Endometrial microvascular endothelial cells (primary cell): ENCODE results near the gene ADAMTS1. TPM values are rescaled to one million over a fixed set of nuclear protein-coding genes. Genes with fewer than 3 reads are reported as not detected.
"Not testable (repeated sequence)": the region's sequence is repeated elsewhere in the genome, so short reads cannot be mapped to it uniquely, and the experiment has no call there.

Source experiments
- in situ Hi-C: cut with HindIII; loops from 2 replicates; pipeline ENCODE4 v1.10.0; 2017; ENCODE audit warnings: low sequenced_read_pairs, low pct_unique_long_range_greater_than_20kb; ENCODE audit errors: inconsistent ontology term
- total RNA-seq: library from RNA; depleted of rRNA; stranded (reverse); fragments of >200 nt; gene quantifications from one replicate; pipeline ENCODE4 v1.2.3, GENCODE V29; 2015; ENCODE audit errors: inconsistent ontology term

Gene ADAMTS1
- 46.0 TPM for total RNA-seq

DNA sequence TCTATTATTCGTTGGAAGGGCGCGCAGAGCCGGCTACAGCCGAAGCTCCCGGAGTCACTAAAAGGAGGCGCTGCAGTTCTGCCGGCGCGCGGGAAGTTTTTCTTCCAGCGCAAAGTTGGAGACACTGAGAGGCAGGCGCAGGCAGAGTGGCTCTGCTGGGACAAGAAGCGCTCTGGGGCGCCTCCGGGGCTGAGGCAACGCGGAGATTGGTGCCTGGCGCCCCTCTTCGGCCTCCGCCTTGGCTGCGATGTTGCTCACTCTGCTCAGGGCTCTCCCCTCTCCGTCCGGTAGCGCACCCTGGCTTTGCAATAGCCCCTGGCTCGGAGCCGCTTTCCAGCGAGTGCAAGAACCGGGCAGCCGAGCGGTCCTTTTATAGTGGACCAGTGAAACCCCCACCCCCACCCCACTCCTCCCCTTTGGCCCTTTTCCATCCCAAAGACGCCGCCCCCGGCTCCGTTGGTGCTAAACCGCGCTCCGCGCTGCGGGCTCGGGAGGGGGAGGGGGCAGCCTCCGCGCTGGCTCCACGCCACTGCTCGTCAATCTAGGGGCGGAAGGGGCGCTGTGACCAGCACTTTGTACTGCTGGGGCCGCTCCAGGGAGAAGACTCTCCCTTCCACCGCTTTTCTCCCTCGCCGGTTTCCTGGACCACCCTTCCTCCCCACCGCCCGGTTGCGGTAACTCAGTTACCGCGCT is at the start of gene ADAMTS1:
ADAMTS1 (minus strand) TSS at position 344 of the 693 bp plus-strand sequence. CDS start 455 bp downstream, outside the sequence.
- in situ Hi-C loops = no loop called here

DNA sequence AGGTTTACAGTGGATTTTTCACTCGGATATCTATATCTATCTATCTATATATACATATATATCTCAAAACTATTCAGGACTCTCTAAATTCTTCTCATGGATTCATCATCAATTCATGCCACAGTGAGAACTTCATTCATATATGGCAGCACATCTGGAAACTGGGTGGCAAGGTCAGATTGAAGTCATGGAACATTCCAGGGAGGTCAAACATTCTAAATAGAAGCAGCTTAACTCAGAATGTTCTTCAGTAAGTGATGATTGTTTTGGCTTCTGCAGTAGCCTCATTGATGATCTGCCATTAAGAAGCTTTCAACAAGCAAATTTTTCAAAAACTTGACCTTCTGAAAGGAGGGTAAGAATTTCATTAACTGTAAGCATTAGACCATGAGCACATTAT is 46.9 kb upstream of the ADAMTS1 start:
- in situ Hi-C loops = no loop called here

DNA sequence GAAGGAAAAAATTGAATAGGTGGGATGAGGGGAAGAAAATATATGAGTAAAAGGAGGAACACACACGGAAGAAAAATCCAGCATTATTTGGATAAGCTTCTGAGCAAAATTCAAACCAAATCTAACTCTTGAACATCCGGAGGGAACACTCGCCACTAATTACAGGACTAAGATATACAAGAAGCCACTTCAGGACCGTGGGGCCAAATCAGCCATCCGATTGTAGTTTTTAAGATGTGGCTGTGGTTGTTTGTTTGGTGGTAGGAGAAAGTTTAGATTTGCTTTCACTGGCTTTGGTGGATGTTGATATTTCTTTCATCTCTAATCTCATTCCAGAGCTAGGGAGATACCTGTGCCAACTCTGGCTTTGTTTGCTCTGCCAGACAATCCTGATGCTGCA is 43.7 kb upstream of the ADAMTS1 start:
- in situ Hi-C loops = no loop called here

DNA sequence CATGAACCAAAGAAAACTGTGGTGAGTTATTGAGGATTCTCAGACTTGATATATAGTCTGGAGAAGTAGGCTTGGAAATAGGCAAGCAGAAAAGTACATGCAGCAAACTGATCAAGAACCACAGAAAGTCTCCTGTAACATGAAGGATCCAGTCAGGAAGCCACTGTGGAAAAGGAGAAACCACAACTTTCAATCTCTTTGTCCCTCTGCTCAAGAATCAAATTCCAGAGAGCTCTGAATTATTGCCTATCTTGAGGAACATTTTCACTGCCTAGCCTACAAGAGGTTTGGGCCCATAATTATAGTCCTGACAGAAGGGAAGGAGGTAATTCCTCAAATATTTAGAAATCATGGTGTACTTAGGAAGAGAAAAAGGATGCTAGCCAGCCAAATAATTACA is 43.0 kb upstream of the ADAMTS1 start:
- in situ Hi-C loops = no loop called here

DNA sequence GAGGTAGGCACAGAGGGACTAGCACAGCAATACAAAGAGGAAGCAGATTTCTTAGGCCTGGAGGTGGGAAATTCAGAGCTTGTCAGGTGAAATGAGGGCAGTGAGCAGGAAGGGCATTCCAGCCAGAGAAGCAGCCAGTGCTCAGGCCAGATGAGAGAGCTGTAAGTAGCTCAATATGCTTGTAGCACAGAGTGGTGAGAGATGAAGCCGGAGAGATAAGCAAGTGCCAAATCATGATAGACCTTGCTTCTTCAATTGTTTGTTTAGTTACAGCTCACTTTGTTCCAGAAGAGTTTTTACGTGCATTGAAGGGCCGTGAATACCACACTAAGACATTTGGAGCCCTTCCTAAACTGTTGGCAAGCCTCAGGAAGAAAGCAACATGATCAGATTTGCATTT is 42.0 kb upstream of the ADAMTS1 start:
- in situ Hi-C loops = no loop called here

DNA sequence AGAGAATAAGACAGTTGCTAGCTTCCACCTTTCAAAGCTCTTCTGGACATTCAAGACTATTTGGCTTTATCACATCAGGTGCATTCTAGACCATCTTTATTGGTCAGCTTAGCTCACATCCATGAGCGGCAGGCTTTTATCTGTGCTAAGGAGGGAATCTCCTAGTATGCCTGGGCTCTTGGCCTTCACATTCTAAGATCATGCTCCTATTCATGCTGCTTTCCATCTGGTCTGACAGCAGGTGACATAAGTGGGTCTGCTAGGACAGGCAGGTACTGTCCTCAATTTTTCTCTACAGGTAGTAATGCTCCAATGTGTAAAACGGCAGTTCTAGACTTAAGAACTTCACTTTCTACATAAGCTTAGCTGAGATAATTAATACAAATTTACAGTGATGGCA is 39.2 kb upstream of the ADAMTS1 start:
- in situ Hi-C loops = no loop called here

GRCh38 chr21:26883768-26884167 is 38.6 kb upstream of the ADAMTS1 start:
- in situ Hi-C loops = no loop called here

DNA sequence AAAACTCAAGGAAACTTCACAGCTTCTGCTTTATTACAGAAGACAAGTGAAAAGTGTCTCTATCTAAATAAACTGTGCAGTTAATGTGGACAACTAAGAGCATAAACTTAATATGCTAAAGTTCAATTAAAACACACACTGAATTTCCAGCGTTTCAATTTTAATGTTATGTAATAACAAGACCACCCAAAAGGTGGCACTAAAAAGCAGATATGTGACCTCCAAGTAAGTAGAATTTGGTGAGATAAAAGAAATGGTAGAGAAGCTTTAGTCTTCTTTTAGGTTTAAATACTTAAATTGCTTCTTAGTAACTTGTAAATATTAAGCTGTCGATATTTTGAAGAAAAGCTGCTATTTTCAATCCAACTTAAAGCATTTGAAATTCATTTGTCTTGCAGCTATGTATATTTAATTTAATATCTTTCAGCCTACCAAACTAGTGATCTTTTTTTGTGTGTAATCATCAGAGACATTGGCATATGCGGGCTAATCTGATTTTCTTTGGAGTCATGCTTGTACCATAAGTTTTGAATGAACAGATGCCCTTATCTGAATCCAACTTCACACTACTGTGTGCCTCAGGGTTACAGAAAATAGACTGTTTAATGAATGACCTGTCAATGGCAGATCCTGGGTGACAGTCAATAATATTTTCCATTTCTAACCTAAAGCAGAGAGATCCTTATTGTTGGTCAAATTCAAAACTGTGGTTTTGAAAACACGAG is 36.5 kb upstream of the ADAMTS1 start:
- in situ Hi-C loops = no loop called here

- in situ Hi-C loops = no loop called here
These were observed 31.8 kb upstream of the ADAMTS1 start for GRCh38 chr21:26877018-26877417.

DNA sequence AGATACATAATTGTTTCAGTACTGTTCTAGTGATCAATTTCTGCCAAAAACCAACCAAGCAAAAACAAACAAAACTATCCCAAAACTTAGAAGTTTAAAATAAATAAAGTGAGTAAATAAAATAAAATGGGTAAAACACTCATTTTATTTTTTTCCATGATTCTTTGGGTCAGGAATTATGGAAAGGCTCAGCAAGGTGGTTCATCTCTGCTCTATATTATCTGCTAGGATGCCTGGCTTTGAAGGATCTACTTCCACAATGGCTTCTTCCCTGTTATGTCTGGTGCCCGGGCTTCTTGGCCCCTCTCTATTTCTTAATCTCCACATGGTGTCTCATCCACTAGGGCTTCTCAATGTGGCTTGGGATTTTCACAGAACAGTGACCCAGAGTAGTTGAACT is 29.1 kb upstream of the ADAMTS1 start:
- in situ Hi-C loops = no loop called here

DNA sequence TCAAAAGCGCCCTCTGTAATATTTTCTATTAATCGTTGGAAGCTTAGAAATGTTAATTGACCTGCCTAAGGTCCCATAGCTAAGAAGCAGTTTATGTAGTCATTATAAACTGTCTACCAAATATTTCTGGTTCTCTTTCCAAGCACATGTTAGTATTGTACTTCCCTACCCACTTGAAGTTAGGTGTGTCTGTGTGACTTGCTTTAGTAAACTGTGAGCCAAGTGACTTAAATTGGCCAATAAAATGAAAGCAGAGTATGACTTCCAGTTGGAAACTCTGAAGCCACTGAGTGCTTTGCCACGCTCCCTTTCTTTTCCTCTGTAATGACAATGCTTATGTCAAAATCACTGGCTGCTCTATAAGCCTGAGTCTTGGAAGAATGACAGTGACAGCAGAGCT is 20.6 kb upstream of the ADAMTS1 start:
- in situ Hi-C loops = no loop called here

- in situ Hi-C loops = not testable (repeated sequence)
These were observed 11.7 kb upstream of the ADAMTS1 start for GRCh38 chr21:26856871-26857350.

DNA sequence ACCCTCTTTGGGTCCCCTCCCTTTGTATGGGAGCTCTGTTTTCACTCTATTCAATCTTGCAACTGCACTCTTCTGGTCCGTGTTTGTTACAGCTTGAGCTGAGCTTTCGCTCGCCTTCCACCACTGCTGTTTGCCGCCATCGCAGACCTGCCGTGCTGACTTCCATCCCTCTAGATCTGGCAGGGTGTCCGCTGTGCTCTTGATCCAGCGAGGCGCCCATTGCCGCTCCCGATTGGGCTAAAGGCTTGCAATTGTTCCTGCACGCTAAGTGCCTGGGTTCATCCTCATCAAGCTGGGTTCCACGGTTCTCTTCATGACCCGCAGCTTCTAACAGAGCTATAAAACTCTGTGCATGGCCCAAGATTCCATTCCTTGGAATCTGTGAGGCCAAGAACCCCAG is 9.5 kb upstream of the ADAMTS1 start:
- in situ Hi-C loops = not testable (repeated sequence)

DNA sequence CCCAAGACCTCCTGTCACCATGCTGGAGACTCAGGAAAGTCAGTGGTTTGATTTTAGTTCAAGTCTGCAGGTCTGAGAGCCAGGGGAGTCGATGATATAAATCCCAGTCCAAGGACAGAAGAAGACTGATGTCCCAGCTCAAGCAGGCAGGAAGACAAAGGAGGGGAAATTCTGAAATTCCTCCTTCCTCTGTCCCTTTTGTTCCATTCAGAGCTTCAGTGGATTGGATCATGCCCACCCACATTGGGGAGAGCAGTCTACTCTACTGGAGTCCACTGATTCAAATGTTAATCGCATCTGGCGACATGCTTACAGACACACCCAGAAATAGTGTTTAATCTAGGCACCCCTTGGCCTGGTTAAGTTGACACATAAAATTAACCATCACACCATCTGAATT is 7.2 kb upstream of the ADAMTS1 start:
- in situ Hi-C loops = no loop called here

- in situ Hi-C loops = no loop called here
These were observed 6.1 kb upstream of the ADAMTS1 start for GRCh38 chr21:26851109-26851944.

DNA sequence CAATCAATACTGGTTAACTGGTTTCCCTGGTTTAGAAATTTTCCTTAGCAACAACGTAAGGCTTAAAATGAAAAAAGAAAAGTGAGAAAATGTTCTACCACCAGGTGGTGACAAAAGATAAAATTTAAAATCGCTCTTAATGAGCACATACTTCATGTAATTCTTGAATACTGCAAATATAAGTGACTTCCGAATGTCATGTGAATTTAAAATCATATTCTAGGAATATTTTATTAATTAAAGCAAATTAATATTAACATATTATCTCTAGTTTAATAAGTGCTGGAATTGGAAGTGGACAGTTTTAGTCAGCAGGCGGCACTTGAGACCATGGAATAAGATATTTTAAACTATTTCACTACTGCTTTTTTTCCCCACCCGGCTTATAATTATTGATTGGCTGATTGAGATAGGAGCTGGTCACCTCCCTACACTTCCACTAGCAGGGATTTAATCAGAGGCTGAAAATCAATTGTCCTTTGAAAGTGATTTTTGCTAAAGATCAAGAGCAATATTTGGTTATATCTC is 5.0 kb upstream of the ADAMTS1 start:
- in situ Hi-C loops = no loop called here

GRCh38 chr21:26849428-26850115 is 4.4 kb upstream of the ADAMTS1 start:
- in situ Hi-C loops = no loop called here

GRCh38 chr21:26847921-26848320 is 2.7 kb upstream of the ADAMTS1 start:
- in situ Hi-C loops = no loop called here

DNA sequence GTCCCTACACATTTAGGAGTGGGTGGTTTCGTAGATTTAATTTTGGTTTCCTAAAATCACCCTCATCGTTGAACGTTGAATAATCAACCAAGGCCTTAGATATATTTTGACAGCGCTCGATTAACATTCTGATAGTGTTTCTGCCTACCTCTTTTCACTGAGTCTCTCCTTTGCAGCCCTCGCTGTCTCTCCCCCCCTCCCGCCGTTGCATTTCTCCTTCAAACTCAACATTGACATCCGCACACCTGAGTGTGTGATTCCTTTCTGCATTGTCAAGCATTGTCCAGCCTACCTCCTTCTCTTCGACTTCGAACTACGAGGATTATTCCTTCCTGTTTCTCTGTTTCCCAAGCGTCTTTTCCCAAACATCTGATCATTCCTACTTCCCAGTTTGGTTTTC is 1.8 kb upstream of the ADAMTS1 start:
- in situ Hi-C loops = no loop called here
